Kidney (tissue), 14 donors: Measurements from ENCODE around the gene IGSF5. TPM values are rescaled to one million over a fixed set of nuclear protein-coding genes. Genes with fewer than 3 reads are reported as not detected.
A peak's percentile ranks its signal among the peaks of the same experiment; 100 is the strongest.

Experiments
- DNase-seq, 5 donors: peaks; one replicate each; pipeline ENCODE4 v3.0.0-alpha.2; 2013 to 2020
- FAIRE-seq: peaks from 2 replicates; lab custom pipeline; 2012; peaks lifted over from hg19 to GRCh38; lab: Jason Lieb, UNC
- H3K27ac ChIP-seq, 2 donors: one replicate each; pipeline ENCODE4 v1.7.0; 2013; ENCODE audit warnings: low read depth in 2 of 2, low read length in 2 of 2, inconsistent platforms in 1 of 2
- H3K27me3 ChIP-seq: one replicate; pipeline ENCODE4 v1.7.1; 2013; ENCODE audit warnings: low read length, inconsistent platforms; ENCODE audit not compliant: control insufficient read depth, insufficient read depth
- H3K36me3 ChIP-seq, 3 donors: one replicate each; pipeline versions ENCODE4 v1.7.0 to v1.7.1; 2013; ENCODE audit warnings: low read length in 3 of 3, control low read depth in 1 of 3, inconsistent platforms in 1 of 3; ENCODE audit not compliant: insufficient read depth in 3 of 3, control insufficient read depth in 2 of 3
- H3K4me1 ChIP-seq, 3 donors: one replicate each; pipeline versions ENCODE4 v1.7.0 to v1.7.1; 2013; ENCODE audit warnings: low read length in 3 of 3, inconsistent platforms in 1 of 3, low read depth in 1 of 3; ENCODE audit not compliant: control insufficient read depth in 2 of 3, insufficient read depth in 2 of 3
- H3K4me3 ChIP-seq, 3 donors: one replicate each; pipeline versions ENCODE4 v1.7.0 to v1.8.1; 2013; ENCODE audit warnings: low read length in 3 of 3, control low read depth in 1 of 3, inconsistent platforms in 1 of 3
- H3K9ac ChIP-seq, 3 donors: one replicate each; pipeline versions ENCODE4 v1.7.0 to v1.7.1; 2013; ENCODE audit warnings: low read length in 3 of 3, control low read depth in 1 of 3, inconsistent platforms in 1 of 3
- H3K9me3 ChIP-seq, 3 donors: one replicate each; pipeline versions ENCODE4 v1.7.0 to v1.7.1; 2013; ENCODE audit warnings: low read length in 3 of 3, control low read depth in 1 of 3, inconsistent platforms in 1 of 3; ENCODE audit not compliant: control insufficient read depth in 2 of 3, insufficient read depth in 1 of 3
- CTCF ChIP-seq: IDR thresholded peaks from 3 replicates; pipeline ENCODE4 v1.5.1; 2012; ENCODE audit warnings: mild to moderate bottlenecking, moderate library complexity, borderline replicate concordance; ENCODE audit not compliant: insufficient read depth; ENCODE audit errors: extremely low read depth
- intact Hi-C: fragments of 100-400 bp; cut with DNase I; formaldehyde crosslinking; loops from one replicate; pipeline ENCODE4 v1.11.1; 2022
- polyA plus RNA-seq: library from polyadenylated mRNA; stranded (reverse); fragments of 350-450 nt; fragmentation: Illumina TruSeq; extraction: RNeasy Lipid Tissue Mini Kit (QIAGEN cat#74804); gene quantifications from one replicate; pipeline ENCODE4 v1.2.3, GENCODE V29; 2014; ENCODE audit warnings: low read depth, low replicate concordance; ENCODE audit not compliant: insufficient read depth
- total RNA-seq: library from RNA; stranded (reverse); fragmentation: NEBNext Ultra II Directional; extraction: Animal tissue kit (Norgen Biotek cat#: 25700); gene quantifications from one replicate; pipeline ENCODE4 v1.2.1, GENCODE V29; 2021
- donor health status: control.
- donor health status: control.
- donor health status: control.
- donor health status: control.
- donor health status: control.
- donor health status: DM: yes; HTN: yes; CAD: no.
- donor health status: Normal renal cell carcinoma (clear cell type).

Gene IGSF5
- total and polyA plus RNA-seq, 2 donors from 2014 or later: 0.24 to 0.47 TPM

GRCh38 chr21:39834543-39834942 lies 89.6 kb downstream of the IGSF5 start:
- DNase-seq (no peak), FAIRE-seq (no peak)
- Histone ChIP-seq H3K4me1 (peaks cover 0 to 4% (median 2%) of the 10 kb centered on the region in 3 donors), H3K27ac (no peak overlapping the region), H3K4me3 (no peak overlapping the region), H3K36me3 (no peaks in the 10 kb centered on the region), H3K9ac (no peak overlapping the region), H3K27me3 (no peaks in the 10 kb centered on the region), H3K9me3 (no peaks in the 10 kb centered on the region)
- intact Hi-C loops: no loop called here
- no peak for TF ChIP-seq CTCF

- no peak for TF ChIP-seq CTCF
- Histone ChIP-seq H3K36me3 (no peaks in the 10 kb centered on the region), H3K4me1 (peaks cover 0 to 4% (median 2%) of the 10 kb centered on the region in 3 donors), H3K27ac (no peak overlapping the region), H3K9ac (no peak overlapping the region), H3K9me3 (no peaks in the 10 kb centered on the region), H3K27me3 (no peaks in the 10 kb centered on the region), H3K4me3 (no peak overlapping the region)
- intact Hi-C loops: no loop called here
- FAIRE-seq: no peak
- DNase-seq: peak in 2 of 5 donors; percentile 25 to 36
These were observed 92.9 kb downstream of the IGSF5 start for GRCh38 chr21:39837861-39838359.

- Histone ChIP-seq H3K9me3 (no peaks in the 10 kb centered on the region), H3K9ac (no peak overlapping the region), H3K27ac (no peak overlapping the region), H3K4me3 (no peak overlapping the region), H3K27me3 (no peaks in the 10 kb centered on the region), H3K36me3 (no peaks in the 10 kb centered on the region), H3K4me1 (peaks cover 0 to 4% (median 2%) of the 10 kb centered on the region in 3 donors)
- TF ChIP-seq CTCF: no peak
- DNase-seq (no peak), FAIRE-seq (no peak)
- intact Hi-C loops: no loop called here
These were observed 95.6 kb downstream of the IGSF5 start for GRCh38 chr21:39840373-39841097.
